KMS-11 (cell line): ENCODE results near the gene APOBEC3C.
"Not testable (repeated sequence)": the region's sequence is repeated elsewhere in the genome, so short reads cannot be mapped to it uniquely, and the experiment has no call there.

Source experiments
- H2AFZ ChIP-seq: fragments of 200-600 bp; sonication (generic); 2 replicates; pipeline ENCODE4 v1.6.1; 2016; ENCODE audit warnings: antibody characterized with exemption, mixed run types, low read depth
- H3K27ac ChIP-seq: fragments of 200-600 bp; sonication (generic); 2 replicates; pipeline ENCODE4 v1.6.1; 2016; ENCODE audit warnings: mild to moderate bottlenecking, mixed run types
- H3K27me3 ChIP-seq: fragments of 200-600 bp; sonication (generic); 2 replicates; pipeline ENCODE4 v1.6.1; 2017; ENCODE audit warnings: mild to moderate bottlenecking, low read depth, mixed run types, moderate library complexity; ENCODE audit not compliant: insufficient read depth
- H3K36me3 ChIP-seq: fragments of 200-600 bp; sonication (generic); 2 replicates; pipeline ENCODE4 v1.6.1; 2017; ENCODE audit warnings: mild to moderate bottlenecking, mixed run types; ENCODE audit not compliant: insufficient read depth
- H3K4me1 ChIP-seq: fragments of 200-600 bp; sonication (generic); 2 replicates; pipeline ENCODE4 v1.6.1; 2016; ENCODE audit warnings: mild to moderate bottlenecking, low read depth, mixed run types; ENCODE audit not compliant: poor library complexity, severe bottlenecking
- H3K4me2 ChIP-seq: fragments of 200-600 bp; sonication (generic); 2 replicates; pipeline ENCODE4 v1.7.0; 2016; ENCODE audit warnings: mild to moderate bottlenecking, mixed run types
- H3K4me3 ChIP-seq: fragments of 200-600 bp; sonication (generic); IDR thresholded peaks from 2 replicates; pipeline ENCODE4 v1.6.1; 2017; ENCODE audit warnings: low read depth, low read length, mixed read lengths; ENCODE audit not compliant: insufficient read depth
- H3K79me2 ChIP-seq: fragments of 200-600 bp; sonication (generic); 2 replicates; pipeline ENCODE4 v1.6.1; 2016; ENCODE audit warnings: low read depth, mixed run types; ENCODE audit not compliant: insufficient read depth
- H3K9ac ChIP-seq: fragments of 200-600 bp; sonication (generic); 2 replicates; pipeline ENCODE4 v1.6.1; 2016; ENCODE audit warnings: mild to moderate bottlenecking, mixed run types
- H4K20me1 ChIP-seq: fragments of 200-600 bp; sonication (generic); 2 replicates; pipeline ENCODE4 v1.6.1; 2016; ENCODE audit warnings: mild to moderate bottlenecking, mixed run types; ENCODE audit not compliant: insufficient read depth
- TF ChIP-seq, protein P1 (sequence below): fragments of 200-600 bp; sonication (generic); conservative IDR thresholded peaks from 2 replicates; pipeline ENCODE4 v1.6.1; 2017; ENCODE audit warnings: low read depth, mild to moderate bottlenecking, antibody characterized with exemption, low read length, moderate library complexity, mixed read lengths

Gene APOBEC3C

DNA sequence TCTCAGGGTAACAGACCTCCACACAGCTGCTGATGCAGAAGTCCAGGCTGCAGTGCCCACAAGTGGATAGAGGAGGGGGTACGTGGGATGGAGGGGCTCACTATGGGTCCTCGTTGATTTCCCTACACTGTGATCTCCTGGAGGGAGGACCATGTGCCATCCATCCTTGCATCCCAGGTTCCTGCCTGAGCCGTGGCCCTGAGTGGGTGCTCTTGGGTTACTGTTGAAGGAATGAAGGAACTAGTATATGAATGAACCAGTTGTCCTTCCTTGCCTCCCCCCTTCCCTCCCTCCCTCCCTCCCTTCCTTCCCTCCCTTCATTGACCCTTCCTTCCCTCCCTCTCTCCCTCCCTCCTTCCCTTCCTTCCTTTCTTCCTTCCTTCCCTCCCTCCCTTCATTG, 16.5 kb upstream of the APOBEC3C start:
- Histone ChIP-seq H3K4me1 (peaks cover 6% of the 10 kb centered on the region), H3K79me2 (no peaks in the 10 kb centered on the region), H3K27ac (no peak overlapping the region), H3K36me3 (no peaks in the 10 kb centered on the region), H4K20me1 (no peaks in the 10 kb centered on the region), H3K4me2 (no peak overlapping the region), H3K27me3 (peaks cover 17% of the 10 kb centered on the region; the same call in 1 of the 2 replicates), H2AFZ (no peak overlapping the region), H3K9ac (no peak overlapping the region), H3K4me3 (no peak overlapping the region)
- TF ChIP-seq, protein P1, sequence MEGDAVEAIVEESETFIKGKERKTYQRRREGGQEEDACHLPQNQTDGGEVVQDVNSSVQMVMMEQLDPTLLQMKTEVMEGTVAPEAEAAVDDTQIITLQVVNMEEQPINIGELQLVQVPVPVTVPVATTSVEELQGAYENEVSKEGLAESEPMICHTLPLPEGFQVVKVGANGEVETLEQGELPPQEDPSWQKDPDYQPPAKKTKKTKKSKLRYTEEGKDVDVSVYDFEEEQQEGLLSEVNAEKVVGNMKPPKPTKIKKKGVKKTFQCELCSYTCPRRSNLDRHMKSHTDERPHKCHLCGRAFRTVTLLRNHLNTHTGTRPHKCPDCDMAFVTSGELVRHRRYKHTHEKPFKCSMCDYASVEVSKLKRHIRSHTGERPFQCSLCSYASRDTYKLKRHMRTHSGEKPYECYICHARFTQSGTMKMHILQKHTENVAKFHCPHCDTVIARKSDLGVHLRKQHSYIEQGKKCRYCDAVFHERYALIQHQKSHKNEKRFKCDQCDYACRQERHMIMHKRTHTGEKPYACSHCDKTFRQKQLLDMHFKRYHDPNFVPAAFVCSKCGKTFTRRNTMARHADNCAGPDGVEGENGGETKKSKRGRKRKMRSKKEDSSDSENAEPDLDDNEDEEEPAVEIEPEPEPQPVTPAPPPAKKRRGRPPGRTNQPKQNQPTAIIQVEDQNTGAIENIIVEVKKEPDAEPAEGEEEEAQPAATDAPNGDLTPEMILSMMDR = no peak

DNA sequence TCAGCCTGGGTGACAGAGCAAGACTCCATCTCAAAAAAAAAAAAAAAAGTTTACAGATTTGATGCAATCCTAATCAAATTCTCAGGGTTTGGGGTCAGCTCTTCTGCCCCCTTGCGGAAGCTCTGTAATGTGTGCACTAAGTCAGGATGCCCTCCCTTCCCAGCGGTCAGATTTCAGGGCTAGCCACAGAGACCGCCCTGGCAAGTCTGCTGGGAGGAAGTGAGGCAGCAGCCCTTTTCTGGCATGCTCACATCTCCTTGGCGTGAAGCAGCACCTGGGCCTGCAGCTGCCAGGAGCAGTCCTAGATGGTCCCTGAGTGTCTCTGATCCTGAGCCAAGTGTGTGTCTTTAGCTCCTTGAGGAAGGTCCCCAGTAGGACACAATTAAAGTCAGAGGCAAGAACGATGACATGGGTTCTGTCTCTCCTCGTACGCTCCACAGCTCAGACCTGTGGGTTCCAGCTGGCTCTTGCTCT, 10.9 kb upstream of the APOBEC3C start:
- no peak overlapping the region for H3K9ac ChIP-seq
- peak overlapping the region; percentile 45; the same call in 1 of the 2 replicates for H3K4me2 ChIP-seq
- no peak overlapping the region for H3K4me3 ChIP-seq
- peaks cover 19% of the 10 kb centered on the region for H3K4me1 ChIP-seq
- TF ChIP-seq, protein P1 = peak; percentile 81
- H3K36me3 ChIP-seq = no peaks in the 10 kb centered on the region
- H3K79me2 ChIP-seq = no peaks in the 10 kb centered on the region
- H4K20me1 ChIP-seq = no peaks in the 10 kb centered on the region
- H2AFZ ChIP-seq = peak overlapping the region; percentile 60; the same call in 1 of the 2 replicates
- H3K27me3 ChIP-seq = peaks cover 9% of the 10 kb centered on the region; the same call in 1 of the 2 replicates
- H3K27ac ChIP-seq = no peak overlapping the region

DNA sequence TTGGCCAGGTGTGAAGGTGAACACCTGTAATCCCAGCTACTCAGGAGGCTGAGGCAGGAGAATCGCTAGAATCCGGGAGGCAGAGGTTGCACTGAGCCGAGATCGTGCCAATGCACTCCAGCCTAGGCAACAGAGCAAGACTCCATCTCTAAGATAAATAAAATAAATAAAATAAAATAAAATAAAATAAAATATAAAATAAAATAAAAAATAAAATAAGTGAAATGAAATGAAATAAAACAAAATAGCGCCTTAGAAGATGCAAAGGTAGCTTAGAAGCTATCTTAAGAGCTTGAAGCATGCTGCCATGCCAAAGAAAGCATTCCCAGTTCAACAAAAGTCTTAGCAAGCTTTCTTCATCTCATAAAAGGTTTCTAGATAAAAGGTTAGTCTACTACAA, 6.9 kb upstream of the APOBEC3C start:
- Histone ChIP-seq H3K4me1 (peaks cover 16% of the 10 kb centered on the region), H3K27me3 (no peaks in the 10 kb centered on the region; the same call in 1 of the 2 replicates), H2AFZ (no peak overlapping the region), H4K20me1 (no peaks in the 10 kb centered on the region), H3K79me2 (no peaks in the 10 kb centered on the region), H3K9ac (no peak overlapping the region), H3K4me2 (no peak overlapping the region), H3K27ac (no peak overlapping the region), H3K36me3 (no peaks in the 10 kb centered on the region), H3K4me3 (no peak overlapping the region)
- TF ChIP-seq, protein P1 = no peak

DNA sequence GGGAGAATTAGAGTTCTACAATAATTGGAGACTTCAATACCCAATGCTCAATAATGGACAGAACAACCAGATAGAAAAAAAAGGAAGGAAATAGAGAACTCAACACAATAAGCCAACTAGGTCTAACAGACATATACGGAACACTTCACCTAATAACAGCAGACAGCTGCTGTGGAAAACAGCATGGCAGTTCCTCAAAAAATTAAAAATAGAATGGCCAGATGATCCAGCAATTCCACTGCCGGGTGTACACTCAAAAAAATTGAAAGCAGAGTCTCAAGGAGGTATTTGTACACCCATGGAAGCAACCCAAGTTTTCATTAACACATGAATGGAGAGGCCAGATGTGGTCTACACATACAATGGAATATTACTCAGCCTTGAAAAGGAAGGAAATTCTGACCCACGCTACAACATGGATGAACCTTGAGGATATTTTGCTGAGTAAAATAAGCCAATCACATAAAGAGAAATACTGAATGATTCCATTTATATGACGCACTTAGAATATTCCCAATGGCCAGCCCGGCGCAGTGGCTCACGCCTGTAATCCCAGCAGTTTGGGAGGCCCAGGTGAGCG, 5.7 kb upstream of the APOBEC3C start:
- H3K27me3 ChIP-seq, H3K9ac ChIP-seq, H3K4me2 ChIP-seq, H4K20me1 ChIP-seq, H3K4me3 ChIP-seq, H3K36me3 ChIP-seq, H2AFZ ChIP-seq, H3K27ac ChIP-seq, H3K79me2 ChIP-seq, H3K4me1 ChIP-seq: not testable (repeated sequence)

DNA sequence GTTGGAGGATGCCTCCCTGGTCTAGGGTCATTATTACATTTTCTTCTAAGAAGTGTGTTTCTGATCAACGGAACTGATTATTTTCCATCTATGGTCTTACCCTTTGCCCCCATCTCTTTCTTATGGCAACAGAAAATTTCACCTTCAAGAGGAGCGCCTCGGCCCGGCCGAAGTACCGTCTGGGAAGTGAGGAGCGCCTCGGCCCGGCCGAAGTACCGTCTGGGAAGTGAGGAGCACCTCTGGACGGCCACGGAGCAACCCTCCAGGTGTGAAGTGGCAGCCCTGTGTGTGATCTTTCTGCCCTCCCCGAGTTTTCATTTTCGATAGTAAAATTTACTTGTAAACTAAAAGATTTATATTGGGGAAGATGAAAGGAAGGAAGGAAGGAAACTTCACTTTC, 3.1 kb upstream of the APOBEC3C start:
- H3K4me1 ChIP-seq = peaks cover 15% of the 10 kb centered on the region
- no peaks in the 10 kb centered on the region for H3K36me3 ChIP-seq
- H3K4me3 ChIP-seq = no peak overlapping the region
- peaks cover 15% of the 10 kb centered on the region; the same call in 1 of the 2 replicates for H3K79me2 ChIP-seq
- no peak overlapping the region for H2AFZ ChIP-seq
- no peaks in the 10 kb centered on the region; the same call in 1 of the 2 replicates for H3K27me3 ChIP-seq
- no peak overlapping the region for H3K4me2 ChIP-seq
- no peak overlapping the region for H3K27ac ChIP-seq
- H3K9ac ChIP-seq = no peak overlapping the region
- H4K20me1 ChIP-seq = no peaks in the 10 kb centered on the region
- TF ChIP-seq, protein P1 = no peak
